GM19372 (cell line): ENCODE measurements around the gene DPY19L2.
"Not testable (repeated sequence)": the region's sequence is repeated elsewhere in the genome, so short reads cannot be mapped to it uniquely, and the experiment has no call there.

Source experiments
- ATAC-seq: cut with Tn5 transposase; IDR thresholded peaks from one replicate; pipeline ENCODE4 v1.9.1; 2021; ENCODE audit warnings: mild to moderate bottlenecking, low read depth, moderate library complexity; ENCODE audit not compliant: unreplicated experiment

The DPY19L2 gene

DNA sequence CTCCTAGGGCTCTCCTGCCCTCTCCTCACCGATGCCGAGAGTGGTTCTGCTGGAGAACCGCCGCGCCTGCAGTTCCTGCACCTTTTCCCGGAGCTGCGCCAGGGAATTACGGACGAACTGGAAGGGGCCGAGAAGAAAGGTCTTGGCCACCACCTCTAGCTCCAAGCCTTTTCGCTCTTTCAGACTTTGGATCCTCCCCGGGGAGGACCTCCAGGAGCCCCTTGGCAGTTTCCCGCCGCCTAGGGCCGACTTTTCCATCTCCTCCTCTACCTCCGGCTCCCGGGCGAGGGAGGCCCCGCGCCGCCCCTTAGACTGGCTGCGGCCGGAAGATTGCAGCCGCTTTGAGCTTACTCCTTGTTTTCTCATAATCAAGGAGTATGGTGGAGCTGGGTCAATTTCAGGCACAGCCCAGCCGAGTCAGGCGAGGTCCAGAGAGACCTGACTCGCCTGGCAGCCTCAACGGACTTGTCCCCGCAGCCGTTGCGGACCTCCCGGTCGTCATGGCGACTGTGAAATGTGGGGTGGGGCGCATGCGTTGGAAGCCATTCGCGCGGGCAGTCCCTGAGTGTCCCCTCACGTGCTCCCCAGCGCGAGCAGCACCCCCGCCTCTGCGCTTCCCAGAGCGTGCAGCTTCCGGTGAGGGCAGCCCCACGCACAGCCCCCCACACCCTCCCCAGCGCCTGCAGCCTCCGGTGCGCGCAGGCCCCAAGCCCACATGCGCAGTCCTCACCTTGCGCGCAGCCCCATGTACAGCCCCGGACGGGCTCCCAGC lies at the start of gene DPY19L2:
DPY19L2 (minus strand) TSS at position 466 of the 772 bp plus-strand sequence; CDS start at position 366, 100 bp downstream.
- peak; percentile 82 for ATAC-seq

DNA sequence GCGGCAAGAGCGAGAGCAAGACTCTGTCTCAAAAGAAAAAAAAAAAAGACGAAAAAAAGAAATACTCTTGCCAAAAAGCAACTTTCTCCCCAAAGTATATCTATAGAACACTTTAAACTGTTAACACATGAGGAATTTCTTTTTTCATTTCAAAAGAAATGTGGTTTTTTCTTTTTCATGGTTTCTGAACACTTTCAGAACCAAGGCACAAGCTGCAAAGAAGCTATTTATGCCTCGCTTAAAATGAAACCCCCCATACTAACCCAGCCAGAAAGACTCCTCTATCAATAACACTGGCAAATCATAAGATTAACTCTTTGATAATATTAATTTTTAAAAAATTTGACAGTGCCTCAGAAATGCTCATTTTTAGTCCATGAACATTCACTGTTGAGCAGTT lies 48.6 kb upstream of the DPY19L2 start:
- ATAC-seq, result not testable (repeated sequence)

DNA sequence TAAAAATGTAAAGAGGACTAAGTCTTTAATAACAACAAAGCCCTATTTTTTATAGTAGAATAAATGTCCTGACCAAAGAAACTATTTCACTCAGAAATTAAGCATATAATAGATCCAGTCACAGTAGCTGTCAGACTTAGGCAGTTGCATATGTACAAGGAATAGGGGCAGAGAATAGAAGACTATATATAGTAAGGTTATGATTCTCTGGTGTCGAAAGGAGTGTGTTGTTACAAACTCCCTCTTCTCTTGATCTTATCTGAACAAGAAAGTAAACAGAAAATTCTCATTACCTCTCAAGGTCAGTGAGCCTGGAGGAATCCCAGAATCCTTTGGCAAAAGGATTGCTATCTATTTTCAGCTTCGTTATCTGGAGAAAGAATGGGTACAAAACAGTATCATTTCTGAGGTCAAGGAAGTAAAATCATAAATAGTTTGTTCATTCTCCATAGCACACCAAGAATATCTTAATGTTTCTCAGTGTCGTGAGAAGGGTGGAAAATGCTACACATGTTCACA lies 46.9 kb upstream of the DPY19L2 start:
- ATAC-seq, result not testable (repeated sequence)

DNA sequence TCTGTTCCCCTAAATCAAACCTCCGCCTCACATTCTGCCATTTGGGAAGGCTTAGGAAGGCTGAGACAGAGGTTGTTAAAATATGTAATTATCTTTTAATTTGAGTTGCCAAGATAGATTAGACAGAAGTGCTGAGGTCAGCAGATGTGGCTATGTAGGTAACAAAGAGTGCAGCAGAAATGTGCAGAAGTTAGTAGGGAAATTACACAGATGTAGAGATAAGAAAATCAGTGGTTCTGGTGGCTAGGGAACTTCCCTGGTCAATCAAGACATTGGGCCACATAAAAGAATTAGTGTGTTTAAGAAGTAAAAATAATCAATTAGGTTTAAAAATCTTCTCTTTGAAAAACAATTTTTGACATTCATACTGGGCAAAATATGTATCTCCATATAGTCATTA lies 46.1 kb upstream of the DPY19L2 start:
- ATAC-seq, result not testable (repeated sequence)

DNA sequence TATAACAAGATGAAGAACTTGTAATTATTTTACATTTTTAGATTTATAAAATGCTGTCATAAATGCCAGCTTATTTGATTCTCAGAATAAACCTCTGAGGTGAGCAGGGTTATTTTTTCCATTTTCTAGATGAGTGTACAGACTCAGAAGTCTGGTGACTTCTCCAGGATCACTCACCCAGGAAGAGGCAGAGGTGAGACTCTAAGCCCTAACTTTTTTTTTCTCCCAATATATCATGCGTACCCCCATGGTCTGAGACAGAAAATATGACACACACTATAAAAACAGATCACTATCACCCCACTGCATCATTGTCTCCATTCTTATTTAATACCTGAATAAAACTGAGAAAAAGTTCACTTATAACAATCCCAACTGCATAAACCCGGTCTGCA lies 45.4 kb upstream of the DPY19L2 start:
- ATAC-seq, result not testable (repeated sequence)

DNA sequence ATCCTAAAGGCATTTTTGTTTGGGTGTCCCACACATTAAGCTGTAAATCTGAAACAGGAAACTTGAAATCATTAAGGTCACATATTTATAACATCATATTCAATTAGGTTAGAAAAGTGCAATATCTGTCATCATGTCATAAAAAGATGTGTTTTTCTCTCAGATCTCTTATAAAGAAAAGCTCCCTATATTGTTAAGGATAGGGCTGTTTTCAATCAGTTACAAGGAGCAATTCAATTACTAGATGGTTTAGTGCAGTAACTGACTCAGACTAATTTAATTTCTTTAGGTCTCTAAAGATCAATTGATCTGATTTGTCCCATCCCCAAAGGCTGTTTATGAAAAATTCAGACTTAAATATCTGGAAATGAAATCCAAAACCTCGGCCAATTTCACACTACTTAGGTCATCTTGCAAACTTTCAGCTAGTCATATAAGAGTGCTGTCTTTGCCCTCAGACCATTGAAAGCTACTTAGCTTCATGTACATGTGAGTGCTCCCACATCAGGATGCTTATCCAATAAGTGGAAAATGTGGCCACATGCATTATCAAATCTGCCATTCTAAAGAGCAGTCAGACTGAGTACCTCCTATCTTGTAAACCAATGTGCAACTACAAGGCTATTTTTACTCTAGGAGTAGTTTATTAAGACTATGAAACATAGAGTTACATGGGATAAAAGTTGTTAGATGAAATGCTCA lies 44.8 kb upstream of the DPY19L2 start:
- ATAC-seq, result not testable (repeated sequence)

DNA sequence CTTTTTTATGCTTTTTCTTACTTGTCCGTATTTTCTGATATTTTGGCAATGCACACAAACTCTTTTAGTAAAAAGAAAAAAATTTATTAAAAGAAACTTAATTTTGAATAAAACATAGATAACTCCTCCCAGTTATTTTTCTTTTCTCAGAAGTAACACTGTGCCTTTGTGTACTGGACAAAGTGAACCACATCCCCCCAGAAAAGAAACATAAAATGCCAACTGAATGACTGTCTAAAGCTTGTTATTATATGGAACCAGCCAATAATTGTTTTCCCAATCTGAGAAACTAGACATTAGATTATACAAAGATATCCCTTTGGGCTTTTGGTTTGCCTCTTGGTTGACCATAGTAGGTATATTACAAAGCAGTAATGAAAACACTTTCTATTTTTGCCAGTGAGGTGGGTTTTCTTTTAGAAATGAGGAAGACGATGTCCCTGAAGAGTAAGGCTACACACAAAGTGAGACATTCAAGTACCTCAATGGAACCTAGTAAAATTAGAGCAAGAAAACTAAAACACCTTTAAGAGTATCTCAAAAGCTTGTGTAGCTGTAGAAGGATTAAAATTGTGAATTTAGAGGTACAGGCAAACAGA lies 44.2 kb upstream of the DPY19L2 start:
- ATAC-seq, result not testable (repeated sequence)

DNA sequence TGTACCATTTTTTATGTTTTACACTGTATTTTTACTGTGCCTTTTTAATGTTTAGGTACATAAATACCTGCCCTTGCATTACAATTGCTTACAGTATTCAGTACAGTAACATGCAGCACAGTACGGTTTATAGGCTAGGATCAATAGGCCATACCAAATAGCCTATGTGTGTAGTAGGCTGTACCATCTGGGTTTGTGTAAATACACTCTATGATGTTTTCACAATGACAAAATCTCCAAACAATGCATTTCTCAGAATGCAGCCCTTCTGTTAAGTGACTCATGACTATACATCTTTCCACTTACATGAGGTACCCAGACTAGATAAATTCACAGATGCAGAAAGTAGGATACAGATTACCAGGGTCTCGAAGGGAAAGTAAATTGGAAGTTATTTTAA lies 43.0 kb upstream of the DPY19L2 start:
- ATAC-seq, result not testable (repeated sequence)

DNA sequence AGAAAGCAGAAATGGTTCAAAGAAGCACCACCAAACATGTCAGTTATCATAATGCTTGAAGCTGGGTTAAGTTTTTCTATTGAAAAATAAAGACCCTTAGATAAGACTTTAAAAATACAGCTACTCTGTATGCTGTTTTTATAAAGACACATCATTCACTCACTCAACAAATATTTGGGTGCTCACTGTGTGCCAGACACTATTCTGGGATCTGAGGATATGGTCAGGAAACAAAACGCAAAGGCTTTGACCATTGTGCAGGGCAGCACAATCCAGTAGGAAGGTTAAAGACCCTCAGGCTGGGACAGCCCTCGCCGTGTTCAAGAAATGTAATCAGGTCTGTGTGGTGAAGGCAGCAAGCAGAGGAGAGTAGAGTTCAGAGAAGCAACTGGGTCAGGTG lies 38.0 kb upstream of the DPY19L2 start:
- no peak for ATAC-seq

DNA sequence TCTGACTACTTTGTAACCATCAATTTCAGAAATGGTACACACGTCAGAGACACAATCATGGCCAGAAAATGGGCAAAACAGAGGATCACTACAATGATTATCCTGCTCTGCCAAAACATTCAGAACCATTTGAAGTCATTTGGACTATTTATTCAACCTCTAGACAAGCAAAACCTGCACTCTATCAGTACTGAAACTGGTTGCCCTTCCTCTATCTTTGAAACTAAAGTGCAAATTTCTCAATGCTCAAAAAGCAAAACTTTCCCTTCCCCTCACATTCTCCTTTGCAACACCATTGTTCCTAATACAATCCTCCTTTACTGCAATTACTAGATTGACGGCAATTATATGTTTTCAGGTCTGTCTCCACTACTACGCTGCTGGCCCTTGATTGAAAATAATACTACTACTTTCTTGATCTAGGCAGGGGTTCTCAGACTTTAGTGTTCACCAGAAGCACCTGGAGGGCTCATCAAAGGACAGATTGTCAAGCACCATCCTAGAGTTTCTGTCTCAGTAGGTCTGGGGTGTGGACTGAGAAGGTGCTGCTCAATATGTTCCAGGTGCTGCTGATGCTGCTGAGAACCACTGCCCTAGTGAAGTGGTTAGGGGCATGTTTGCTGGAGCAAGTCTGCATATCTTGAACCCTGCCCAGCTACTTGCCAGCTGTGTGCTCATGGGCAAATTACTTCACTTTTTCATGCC lies 31.5 kb upstream of the DPY19L2 start:
- ATAC-seq, result not testable (repeated sequence)

DNA sequence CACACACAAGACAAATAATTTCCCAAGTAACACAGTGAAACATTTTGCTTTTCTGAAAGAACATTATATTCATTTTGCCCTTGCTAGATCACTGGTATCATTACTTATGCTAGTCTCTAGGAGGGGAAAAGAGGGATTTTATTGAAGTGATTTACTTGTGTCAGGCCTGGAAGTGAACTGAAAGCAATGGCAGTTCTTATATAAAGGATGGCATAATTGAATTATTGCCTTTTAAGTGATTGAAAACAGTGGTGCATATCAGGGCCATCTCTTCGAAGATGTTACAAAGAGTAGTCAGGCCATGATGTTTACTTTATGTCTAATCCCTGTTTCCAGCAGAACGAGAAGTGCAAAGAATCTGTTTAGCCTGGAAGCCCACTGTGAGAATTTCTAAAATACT lies 30.7 kb upstream of the DPY19L2 start:
- not testable (repeated sequence) for ATAC-seq

DNA sequence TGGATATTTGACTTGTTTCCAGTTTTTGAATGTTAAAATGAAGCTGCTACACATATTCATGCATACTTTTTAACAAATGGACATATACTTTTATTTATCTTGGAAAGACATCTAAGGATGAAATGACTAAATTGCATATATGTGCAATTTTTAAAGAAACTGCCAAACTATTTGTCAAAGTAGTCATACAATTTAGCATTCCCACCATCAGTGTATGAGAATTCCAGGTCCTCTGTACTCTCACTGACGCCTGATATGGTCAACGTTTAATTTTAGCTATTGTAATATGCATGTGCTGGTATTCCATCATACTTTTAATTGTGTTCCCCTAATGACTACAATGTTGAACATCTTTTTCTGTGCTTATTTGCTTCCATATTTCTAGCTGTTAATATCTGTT lies 22.5 kb upstream of the DPY19L2 start:
- ATAC-seq, result not testable (repeated sequence)

DNA sequence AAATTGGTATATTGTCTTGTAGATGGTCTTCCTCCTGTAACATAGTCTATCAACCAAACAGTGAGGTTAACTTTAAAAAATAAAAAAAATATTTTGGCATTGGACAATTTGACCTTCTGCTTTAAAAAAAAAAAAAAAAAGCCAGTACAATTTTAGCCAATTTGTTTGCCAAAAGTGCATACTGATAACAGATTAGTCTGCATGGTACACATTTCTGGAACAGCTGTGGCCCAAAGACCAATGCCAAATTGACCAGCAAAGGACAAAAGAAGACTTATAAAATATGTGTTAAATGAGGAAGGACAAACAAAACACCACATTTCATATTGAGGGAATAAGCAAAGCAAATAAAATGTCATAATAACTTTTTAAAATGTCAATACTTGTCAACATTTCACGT lies 20.8 kb upstream of the DPY19L2 start:
- ATAC-seq, result not testable (repeated sequence)

DNA sequence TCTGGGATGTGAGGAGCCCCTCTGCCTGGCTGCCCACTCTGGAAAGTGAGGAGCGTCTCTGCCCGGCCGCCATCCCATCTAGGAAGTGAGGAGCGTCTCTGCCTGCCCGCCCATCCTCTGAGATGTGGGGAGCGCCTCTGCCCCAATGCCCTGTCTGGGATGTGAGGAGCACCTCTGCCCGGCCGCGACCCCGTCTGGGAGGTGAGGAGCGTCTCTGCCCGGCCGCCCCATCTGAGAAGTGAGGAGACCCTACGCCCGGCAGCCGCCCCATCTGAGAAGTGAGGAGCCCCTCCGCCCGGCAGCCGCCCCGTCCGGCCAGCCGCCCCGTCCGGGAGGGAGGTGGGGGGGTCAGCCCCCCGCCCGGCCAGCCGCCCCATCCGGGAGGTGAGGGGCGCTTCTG lies 18.3 kb upstream of the DPY19L2 start:
- not testable (repeated sequence) for ATAC-seq

DNA sequence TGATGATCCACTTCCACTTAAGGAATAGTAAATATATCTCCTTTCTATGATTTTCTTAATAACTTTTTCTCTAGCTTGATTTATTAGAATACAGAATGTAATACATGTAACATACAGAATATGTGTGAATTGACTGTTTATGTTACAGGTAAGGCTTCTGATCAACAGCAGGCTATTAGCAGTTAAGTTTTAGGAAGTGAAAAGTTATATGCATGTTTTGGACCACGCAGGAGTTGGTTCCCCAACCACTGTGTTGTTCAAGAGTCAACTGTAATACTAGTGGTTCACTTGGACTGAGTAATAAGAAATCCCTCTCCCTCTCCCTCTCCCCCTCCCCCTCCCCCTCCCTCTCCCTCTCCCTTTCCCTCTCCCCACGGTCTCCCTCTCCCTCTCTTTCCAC lies 17.5 kb upstream of the DPY19L2 start:
- not testable (repeated sequence) for ATAC-seq

DNA sequence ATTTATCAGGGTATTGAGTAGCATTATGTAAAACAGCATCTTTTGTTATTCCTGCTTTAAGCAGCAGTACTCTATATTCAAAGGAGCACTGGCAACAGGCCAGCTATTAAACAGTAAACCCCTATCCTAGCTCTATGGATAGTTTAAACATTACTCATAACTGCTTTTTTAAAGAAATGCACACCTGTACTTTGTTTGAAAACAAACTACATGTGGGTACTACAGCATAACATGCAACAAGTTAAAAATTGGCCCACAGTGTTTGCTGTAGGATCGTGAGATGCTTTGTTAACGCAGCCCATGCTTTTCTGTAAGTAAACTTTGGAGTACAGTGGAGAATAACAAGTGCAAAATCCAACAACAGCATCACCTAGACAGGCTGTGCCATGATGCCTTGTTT lies 14.3 kb upstream of the DPY19L2 start:
- ATAC-seq, result not testable (repeated sequence)

DNA sequence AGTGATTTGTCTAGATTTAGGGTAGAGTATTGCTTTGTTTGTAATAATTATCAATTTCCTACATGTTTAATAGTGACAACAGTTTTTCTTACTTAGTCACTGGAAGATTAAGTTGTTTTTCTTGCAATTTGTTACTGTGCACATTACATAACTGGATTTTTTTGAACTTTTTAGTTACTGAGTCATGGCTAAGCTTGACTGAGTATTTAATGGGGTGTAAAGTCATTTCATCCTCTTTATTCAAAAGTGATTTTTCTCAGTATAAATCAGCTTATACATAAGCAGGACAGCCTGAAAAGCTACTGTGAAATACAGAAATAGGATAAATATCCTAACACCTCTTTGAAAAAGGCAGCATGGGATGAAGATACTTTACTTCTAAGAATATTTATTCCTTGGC lies 12.5 kb upstream of the DPY19L2 start:
- not testable (repeated sequence) for ATAC-seq

DNA sequence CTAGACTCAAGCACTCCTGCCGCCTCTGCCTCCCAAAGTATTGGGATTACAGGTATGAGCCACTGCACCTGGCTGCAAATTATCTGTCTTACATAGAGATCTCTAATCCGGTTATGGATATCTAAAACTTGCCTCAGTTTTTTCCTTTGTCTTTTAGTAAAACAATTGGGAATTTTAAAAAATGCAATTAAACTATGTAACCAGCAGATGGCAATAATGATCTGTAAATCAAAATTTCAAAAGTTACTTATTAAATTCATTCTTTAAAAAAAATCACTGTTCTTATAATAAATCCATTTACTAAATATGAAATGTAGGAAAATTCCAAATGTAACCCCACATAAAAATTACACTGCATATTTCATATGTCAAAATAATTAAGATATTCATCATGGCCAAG lies 4.3 kb upstream of the DPY19L2 start:
- not testable (repeated sequence) for ATAC-seq

DNA sequence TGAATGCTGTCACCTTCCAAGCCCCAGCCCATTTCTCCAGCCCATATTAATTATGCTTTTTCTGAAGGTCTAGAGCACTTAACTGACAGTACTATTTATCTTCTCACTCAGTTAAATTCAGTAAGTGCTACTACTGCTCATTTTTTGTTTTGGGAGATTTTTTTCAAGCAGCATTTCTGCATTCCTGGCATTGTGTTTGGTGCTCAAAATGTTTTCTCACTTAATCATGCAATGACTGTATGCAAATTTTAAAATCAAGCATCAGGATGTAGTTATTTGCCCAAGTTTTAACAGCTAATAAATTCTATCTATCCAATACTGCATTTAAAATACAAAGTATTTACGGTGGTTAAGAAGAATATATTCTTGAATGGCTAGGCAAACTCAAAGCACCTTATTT lies 1.6 kb upstream of the DPY19L2 start:
- not testable (repeated sequence) for ATAC-seq

DNA sequence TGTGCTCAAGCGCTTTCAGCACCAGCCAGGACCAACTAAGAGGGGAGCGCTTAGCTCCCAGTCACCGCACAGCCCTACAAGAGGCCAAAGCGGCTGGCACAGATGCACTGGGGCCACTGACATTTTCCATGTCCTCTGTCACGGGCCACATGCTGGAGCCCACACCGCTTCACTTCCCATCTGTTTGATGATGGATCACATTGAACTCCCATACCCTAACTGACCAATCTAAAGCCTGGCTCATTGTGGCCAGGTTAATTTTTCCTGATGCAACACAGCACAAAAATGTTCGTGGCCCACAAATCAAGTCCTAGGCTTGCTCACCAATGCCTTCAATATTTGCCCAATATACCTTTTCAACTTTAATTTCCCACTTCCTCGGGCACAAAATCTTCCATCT lies 1.1 kb upstream of the DPY19L2 start:
- ATAC-seq, result not testable (repeated sequence)
